GM20000 (cell line): ENCODE data around the gene USH2A.

Source experiments
- DNase-seq: peaks from one replicate; pipeline ENCODE4 v3.0.0; 2012; ENCODE audit warnings: low spot score
- TF ChIP-seq, protein P1 (sequence below): IDR thresholded peaks from 2 replicates; pipeline ENCODE4 v1.5.1; 2012; ENCODE audit warnings: mild to moderate bottlenecking, control low read depth; ENCODE audit errors: extremely low read depth, missing control alignments

The USH2A gene

DNA sequence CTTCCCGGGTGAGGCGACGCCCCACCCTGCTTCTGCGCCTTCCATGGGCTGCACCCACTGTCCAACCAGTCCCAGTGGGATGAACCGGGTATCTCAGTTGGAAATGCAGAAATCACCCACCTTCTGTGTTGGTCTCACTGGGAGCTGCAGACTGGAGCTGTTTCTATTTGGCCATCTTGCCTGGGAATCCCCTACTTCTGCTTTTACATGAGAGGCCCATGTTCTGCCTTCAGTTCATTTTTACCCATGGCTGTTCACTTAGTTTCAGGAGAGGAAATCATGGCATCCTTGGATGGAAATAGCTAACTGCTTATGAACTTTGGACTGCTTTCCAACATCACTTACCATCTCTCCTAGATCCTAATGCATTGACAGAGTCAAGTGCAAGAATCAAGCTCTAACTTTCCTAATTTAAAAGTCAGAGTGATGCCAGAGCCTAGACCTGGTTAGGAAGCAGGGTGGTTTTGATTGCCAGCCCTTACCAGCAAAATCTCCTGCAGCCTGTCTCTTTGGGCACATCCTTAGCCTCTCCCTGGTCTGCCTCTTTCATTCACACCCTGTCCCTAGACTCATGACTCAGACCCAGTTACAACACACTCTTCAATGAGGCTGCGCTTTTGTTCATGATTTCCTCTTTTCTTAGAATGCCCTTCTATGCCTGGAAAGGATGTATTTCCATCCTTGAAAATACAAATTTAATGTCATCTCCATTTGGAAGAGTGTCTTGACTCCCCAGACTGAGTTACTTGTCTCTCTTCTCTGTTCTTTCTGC lies 719.0 kb downstream of the USH2A start:
- peak; percentile 7 for DNase-seq
- TF ChIP-seq, protein P1, sequence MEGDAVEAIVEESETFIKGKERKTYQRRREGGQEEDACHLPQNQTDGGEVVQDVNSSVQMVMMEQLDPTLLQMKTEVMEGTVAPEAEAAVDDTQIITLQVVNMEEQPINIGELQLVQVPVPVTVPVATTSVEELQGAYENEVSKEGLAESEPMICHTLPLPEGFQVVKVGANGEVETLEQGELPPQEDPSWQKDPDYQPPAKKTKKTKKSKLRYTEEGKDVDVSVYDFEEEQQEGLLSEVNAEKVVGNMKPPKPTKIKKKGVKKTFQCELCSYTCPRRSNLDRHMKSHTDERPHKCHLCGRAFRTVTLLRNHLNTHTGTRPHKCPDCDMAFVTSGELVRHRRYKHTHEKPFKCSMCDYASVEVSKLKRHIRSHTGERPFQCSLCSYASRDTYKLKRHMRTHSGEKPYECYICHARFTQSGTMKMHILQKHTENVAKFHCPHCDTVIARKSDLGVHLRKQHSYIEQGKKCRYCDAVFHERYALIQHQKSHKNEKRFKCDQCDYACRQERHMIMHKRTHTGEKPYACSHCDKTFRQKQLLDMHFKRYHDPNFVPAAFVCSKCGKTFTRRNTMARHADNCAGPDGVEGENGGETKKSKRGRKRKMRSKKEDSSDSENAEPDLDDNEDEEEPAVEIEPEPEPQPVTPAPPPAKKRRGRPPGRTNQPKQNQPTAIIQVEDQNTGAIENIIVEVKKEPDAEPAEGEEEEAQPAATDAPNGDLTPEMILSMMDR, result no peak

DNA sequence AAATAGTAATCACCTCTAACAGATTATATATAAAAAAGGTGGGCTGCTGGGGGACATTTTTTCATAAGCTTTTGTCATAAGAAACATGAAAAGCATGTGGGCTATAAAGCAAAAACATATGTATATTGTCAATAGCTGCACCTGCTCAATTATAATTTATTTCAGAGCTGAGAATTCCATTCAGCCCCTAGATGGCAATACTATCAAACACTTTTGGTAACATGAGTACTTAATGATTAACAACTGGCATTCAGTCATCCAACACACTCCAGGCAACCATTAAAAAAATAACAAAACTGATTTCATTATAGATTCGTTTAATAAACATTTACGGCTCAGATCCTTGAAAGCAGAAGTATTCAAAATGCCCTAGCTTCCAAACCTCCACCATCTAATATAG lies 741.0 kb downstream of the USH2A start:
- TF ChIP-seq, protein P1, result no peak
- no peak for DNase-seq

- DNase-seq, result no peak
- TF ChIP-seq, protein P1, result no peak
Observed at GRCh38 chr1:215681041-215681440, 742.2 kb downstream of the USH2A start.

- TF ChIP-seq, protein P1, result no peak
- DNase-seq, result no peak
Observed at GRCh38 chr1:215679231-215679630, 744.0 kb downstream of the USH2A start.

DNA sequence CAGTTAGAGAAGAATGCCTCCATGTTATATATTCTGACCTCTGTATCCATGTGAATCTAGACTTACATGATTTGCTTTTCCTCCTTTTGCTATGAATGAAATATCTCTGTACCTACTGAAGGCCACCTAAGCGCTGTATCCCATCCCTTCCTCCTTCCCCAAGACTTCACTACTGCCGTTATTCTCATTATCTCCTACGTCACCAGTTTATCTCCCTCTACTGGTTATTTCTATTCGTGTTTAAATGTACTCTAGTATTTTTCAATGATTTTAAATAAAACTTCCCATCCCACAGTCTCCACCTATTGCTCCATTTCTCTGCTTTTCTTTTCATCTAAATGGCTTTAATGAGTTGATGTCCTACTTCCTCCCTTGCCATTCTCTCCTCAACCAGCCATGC lies 746.1 kb downstream of the USH2A start:
- TF ChIP-seq, protein P1, result no peak
- no peak for DNase-seq

GRCh38 chr1:215673943-215674342 lies 749.3 kb downstream of the USH2A start:
- TF ChIP-seq, protein P1, result no peak
- no peak for DNase-seq

DNA sequence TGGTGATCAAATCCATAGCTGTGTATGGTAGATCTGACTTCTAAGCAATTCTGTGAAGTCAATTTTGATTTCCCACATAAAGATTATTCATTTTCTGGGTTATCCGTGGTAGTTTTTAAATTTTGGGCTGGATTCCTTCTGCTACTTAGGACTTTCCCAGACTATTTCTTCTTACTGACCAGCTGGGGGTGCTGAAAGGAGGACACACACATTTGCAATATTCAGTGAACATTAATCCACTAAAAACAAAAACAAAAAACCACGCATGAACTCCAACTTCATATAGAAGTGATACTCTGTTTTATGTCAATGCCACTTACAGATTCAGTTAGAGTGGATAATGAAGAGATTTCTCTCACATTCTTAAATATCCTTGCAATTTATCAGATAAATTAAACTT lies 750.8 kb downstream of the USH2A start:
- no peak for DNase-seq
- TF ChIP-seq, protein P1, result no peak
